Occipital lobe (tissue), 2 donors: Measurements from ENCODE around the gene CERS6. TPM values are rescaled to one million over a fixed set of nuclear protein-coding genes. Genes with fewer than 3 reads are reported as not detected.
"Not testable (repeated sequence)": the region's sequence is repeated elsewhere in the genome, so short reads cannot be mapped to it uniquely, and the experiment has no call there.

Source experiments
- DNase-seq: peaks from one replicate; lab custom pipeline; 2025; lab: John Stamatoyannopoulos, UW
- total RNA-seq: library from RNA; depleted of rRNA; stranded (reverse); fragments of >200 nt; gene quantifications from one replicate; pipeline ENCODE4 v1.2.3, GENCODE V29; 2014

CERS6 gene
- total RNA-seq, 1 donor from 2014 or later, result 146 TPM

DNA sequence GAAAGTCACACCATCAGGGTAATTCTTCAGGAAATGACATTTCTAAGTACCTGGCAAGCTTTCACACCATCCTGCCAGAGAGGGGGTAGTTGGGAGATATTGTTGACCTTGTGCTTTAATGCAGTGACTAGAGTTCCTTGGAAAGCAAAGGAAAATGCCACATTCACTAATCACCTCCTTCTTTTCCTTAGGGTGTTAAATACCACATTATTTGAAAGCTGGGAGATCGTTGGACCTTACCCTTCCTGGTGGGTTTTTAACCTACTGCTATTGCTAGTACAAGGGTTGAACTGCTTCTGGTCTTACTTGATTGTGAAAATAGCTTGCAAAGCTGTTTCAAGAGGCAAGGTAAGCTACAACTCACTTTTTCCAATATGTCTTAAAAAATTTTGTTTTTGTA, 309.3 kb downstream of the CERS6 start:
- no peak for DNase-seq

DNA sequence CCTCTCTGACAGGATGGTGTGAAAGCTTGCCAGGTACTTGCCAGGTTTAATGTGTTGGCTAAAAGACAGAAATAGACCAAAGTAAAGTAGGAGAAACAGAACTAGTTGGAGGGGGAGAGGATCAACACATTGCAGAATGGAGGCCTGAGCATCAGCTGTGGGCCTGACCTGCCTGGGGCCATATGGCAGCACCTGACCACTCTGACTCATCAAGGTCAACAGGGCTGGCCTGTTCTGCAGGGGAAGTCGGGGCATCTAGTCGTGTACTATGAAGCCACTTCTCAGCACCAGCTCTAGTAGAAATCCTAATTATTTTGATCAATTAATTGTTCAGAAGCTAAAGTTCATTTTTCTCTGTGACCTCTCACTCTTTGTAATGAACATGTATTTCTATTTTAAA, 310.5 kb downstream of the CERS6 start:
- DNase-seq, result no peak

DNA sequence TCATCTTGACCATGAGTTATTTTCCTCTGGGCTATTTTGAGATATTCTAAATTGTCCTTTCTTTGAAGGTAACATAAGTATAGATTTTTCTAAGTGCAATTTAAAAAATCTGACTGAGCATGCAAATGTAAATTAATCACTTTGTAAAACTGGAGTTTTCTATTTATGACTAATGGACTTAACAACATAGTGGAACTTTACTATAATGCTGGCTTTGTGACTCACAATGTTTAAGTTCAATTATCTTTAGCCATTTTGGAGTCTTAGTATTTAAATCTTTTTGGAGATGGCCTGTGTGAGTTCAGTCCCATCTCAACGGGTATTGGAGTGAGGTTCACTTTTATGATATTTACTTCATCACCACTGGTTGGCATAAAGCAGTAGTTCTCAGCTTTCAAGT, 311.2 kb downstream of the CERS6 start:
- DNase-seq, result no peak

DNA sequence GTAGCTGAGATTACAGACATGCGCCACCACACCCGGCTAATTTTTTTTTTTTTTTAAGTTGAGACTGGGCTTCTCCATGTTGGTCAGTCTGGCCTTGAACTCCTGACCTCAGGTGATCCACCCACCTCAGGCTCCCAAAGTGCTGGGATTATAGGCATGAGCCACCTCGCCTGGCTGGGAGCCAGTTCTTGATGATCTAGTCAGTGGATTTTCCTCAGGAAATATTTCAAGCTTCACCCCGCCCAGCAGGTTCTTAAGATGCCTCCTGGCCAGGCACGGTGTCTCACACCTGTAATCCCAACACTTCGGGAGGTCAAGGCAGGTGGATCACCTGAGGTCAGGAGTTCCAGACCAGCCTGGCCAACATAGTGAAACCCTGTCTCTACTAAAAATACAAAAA, 312.3 kb downstream of the CERS6 start:
- DNase-seq, result not testable (repeated sequence)

DNA sequence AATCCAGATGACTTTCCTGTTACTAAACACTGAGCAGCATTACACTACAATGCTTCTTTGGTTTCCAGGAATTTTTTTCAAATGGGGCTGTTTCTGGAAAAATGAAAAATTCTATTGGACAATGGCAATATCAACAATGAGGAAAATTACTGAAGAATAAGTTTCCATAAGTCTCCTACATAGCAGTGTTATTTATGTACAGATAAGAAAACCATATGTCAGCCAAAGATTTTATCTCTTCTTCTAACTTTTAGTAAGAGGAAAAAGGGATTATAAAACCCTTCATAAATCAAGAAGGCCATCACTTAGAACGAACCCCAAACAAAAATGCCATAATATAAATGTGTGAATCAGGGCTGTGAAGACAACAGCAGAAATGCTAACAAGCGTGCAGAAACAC, 314.7 kb downstream of the CERS6 start:
- DNase-seq, result no peak

DNA sequence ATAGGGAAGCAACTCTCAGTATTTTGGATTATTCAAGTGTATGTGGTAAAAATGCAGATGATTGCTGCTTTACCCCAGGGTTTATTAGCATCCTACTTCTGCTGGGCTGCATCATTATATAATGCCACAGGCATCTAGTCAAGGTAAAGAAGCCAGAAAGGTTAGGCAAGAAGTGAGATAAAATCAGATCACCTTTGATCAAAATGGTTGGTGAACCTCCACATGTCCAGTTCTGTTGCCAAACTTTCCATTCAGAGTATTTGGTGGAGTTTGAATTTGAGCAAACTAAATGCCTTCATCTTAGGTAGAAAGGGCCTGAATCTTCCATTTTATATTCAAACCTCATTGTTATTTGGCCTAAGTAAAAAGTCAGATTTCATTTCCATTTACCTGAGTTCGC, 316.6 kb downstream of the CERS6 start:
- no peak for DNase-seq

DNA sequence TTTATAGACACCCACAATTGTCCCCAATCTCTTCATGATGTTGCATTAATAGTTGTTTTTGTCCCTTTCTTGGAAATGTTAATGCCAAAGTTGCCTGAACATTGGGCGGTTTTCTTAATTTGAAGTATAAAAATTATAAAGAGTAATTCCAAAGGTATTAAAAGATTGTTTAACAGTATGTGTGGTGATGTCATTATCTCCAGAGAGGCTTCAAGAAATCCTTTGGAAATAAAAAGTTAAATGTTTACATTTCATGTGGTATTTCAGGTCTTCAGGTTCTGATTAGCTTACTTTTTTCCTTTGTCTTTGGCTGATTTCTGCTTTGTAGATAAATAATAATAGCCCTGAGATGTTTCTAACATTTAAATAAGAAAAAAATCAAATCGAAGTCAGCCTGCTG, 317.1 kb downstream of the CERS6 start:
- DNase-seq, result no peak

DNA sequence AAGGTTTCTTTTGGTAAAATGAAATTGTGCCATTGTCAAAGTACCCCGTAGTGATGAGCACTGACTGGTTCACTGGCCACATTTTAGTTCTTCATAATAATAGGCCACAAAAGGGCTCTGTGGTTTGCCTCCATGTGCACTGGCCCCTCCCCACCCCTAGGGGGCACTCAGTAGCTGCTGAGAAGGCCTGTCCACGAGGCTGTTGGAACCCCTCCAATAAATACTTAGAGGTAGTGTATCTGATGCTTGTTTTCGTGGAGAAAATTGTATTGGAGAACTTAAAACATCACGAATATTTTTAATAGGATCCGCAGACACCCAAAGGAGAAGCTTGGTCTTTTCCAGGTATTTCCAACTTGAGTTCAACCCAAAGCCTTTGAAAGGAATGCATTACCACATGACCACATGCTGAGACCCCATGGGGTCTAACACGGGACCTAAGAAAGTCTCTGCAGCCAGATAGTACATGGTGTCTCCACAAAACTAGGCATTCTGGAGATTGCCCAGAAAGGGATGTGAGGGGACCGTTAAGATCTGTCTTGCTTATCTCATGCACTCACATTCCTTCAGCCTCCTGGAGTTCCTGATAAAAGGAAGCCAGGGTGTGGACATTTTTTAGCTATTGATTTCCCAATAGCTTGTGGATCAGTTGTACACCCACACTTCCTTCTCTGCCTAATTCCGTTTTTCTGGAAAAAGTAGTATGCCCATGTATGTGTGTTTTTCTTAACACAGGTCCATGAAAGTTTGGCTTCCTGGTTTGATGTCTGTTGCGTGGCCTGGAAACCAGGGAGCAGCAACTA, 317.8 kb downstream of the CERS6 start:
- DNase-seq, result no peak

DNA sequence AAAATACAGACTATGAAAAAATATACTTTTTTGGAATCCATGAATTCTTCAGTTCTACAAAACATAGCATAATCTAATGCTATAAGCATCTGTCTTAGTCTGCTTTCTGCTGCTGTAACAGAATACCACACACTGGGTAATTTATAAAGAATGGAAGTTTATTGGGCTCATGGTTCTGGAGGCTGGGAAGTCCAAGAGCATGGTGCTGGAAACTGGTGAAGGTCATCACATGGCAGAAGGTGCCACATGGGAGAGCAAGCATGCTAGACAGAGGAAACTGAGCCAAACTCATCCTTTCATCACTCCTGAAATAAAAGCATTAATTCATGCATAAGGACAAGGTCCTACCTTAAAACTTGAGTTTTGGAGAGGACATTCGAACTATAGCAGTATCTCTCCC, 319.8 kb downstream of the CERS6 start:
- DNase-seq, result no peak

DNA sequence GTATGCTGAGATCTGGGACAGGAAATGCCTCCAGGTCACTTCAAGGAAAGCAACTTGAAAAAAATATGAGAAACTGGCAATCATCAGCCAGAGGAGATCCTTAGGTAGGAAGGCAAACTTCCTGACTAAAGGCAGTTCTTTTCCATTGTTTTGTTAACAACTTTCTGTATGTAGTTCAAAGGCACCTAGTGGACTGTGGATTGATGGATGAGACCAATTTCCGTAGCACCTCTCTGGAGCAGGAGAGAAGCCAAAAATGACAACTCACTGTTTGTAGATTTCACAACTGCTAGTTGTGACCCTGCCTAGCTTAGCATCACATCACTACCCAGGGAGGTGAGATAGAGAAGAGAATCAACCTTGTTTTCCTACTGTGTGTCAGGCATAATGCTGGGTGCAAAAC, 324.6 kb downstream of the CERS6 start:
- DNase-seq, result no peak

DNA sequence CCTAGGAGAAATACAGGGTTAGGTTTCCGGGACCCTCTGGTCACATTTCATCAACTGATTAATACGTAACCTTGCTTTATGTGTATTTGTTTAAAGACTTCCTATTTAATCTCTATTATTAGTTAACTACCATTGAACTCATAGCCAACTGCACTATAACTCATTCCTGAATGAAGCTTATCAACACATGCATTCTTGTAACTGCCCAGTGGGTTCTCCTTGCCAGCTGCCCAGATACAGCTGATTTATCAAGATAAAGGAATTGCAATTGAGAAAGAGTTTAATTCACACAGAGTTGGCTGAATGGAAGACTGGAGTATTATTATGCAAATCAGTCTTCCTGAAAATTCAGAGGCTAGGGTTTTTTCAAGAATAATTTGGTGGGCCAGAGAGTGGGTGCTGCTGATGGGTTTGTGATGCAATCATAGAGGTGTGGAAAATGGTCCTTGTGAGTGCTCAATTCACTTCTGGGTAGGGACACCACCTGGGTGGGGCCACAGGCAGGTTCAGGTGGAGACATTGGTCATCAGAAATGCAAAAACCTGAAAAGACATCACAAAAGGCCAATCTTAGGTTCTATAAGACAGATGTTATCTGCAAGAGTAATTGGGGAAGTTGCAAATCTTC, 325.2 kb downstream of the CERS6 start:
- no peak for DNase-seq

DNA sequence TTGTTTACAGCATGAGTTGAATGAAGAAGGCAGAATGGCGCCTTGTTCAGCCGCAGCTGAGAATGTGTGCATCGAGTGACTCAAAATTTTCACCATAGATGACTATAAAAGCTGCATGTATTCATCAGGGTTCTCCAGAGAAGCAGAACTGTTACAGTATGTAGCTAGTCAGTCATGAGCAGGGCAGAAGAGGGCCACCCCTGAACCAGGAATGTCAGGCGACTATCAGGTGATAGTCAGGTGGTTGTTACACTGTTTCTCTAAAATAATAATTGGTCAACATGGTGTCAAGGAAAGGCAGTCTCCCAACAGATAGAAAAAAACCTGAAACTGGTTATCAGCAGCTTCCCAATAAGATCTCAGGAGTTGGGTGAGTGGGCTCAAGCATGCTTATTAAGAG, 326.2 kb downstream of the CERS6 start:
- DNase-seq, result no peak

DNA sequence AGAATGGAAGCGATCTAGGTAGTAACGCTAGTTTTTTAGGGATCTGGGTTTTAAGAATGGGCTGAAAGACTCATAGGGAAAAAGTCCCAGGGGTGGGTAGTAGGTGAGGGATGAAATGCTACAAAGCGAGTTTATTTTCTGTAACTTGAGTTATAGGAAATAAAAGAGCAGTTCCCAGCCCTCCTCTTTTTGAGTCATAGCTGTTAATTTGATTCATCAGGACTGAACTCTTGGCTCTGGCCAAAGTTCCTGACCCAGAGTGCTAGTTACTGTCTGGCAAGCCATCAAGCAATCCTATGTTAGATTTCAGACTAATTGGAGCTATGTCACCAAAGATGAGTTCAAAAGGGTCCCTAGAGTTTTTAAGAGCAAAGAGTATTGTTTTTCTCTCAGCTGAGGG, 328.9 kb downstream of the CERS6 start:
- no peak for DNase-seq

DNA sequence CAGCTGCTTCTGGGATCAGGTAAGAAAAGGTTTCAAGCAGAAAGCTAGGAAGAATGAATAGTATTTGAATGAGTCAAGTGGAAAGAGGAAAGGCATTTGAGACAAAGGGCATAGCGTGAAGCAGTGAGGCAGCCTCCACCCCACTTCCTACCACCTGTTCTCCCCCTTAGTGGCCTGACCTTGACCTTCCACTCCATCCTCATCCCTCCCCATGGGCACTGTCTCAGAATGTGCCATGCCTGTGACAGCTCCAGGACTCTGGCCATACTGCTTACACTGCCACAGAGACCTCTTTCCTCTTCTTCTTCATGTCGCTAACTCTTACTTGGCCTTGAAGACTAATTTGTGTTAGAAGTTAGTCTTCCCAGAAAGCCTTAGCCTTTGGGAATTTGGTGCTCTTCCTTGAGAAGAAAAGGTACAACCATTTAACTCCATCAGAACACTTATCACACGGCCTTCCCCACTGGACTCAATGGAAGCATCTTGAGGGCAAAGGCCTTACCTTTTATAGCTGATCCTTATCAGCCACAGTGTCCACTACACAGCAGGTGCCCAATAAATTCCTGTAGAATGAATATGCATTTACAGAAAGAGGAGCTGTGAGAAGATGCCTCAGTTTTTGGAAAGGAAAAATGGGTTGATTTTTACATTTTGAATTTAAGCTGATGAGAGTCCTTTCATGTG, 331.2 kb downstream of the CERS6 start:
- no peak for DNase-seq

DNA sequence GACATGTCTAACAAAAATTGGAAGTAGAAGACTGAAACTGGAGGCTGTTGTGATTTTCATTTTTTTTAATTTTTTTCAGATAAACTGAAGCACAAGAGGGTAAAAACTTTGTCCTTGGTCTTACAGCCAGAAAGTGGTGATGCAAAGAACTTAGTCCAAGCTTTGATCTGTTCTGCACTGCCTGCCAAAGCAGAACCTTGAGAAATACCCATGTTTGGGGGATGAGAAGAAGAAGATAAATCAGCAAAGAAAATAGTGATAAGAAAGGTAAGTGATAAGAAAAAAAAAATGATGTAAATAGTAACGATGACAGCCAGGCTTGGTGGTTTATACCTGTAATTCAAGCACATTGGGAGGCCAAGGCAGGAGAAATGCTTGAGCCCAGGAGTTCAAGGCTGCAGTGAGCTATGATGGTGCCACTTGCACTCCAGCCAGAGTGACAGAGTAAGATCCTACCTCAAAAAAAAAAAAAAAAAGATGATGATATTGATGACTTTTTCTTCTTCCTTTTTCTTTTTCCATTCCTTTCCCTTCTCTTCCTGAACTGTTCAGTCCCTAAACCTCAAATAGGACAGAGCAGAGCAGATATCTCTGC, 331.8 kb downstream of the CERS6 start:
- no peak for DNase-seq

DNA sequence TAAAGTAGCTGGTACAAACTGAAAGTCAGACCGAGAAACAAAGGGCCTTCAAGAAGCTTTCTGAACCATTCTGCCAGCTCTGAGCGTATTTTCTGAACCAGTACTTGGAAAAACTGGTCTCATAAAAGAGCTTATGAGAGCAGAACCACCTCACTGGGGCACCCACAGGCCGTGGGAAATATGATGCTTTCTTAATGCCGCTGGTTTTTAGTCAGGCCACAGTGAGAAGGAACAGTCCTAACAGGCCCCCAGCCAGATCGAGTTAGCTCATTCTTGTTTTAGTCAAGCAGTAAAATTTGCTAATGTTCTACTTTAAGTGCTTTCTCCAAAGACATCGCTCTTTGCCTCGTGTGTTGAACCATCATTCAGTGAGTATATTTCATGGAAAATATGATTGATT, 333.7 kb downstream of the CERS6 start:
- DNase-seq, result no peak

DNA sequence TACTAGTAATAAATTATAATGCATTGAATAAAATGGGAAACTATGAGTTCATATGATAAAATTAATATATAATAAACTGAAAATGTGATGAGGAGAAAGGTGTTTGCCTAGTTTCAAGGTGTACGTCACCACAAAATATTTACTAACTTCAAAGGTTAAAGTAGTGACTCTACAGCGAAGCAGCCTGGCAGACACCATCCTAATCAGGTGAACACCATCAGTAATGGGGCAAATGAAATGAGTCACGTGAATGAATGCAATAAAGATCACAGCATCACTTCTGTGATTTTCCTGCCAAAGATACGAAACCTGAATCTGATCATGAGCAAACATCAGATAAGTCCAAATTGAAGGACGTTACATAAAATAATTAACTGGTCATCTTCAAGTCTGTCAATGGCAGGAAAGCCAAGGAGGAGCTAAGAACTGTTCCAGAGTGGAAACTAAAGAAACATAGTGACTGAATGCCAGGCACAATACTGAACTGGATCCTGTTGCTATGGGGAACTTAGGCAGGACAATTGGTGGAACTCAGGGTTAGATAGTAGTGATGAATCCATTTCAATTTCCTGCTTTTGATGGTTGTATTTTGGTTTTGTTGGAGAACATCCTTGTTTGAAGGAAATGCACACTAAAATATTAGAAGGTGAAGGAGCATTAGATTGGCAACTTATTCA, 334.3 kb downstream of the CERS6 start:
- DNase-seq, result no peak

DNA sequence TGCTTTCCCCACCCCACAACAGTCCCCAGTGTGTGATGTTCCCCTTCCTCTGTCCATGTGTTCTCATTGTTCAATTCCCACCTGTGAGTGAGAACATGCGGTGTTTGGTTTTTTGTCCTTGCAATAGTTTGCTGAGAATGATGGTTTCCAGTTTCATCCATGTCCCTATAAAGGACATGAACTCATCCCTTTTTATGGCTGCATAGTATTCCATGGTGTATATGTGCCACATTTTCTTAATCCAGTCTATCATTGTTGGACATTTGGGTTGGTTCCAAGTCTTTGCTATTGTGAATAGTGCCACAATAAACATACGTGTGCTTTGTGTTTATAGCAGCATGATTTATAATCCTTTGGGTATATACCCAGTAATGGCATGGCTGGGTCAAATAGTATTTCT, 335.1 kb downstream of the CERS6 start:
- not testable (repeated sequence) for DNase-seq

DNA sequence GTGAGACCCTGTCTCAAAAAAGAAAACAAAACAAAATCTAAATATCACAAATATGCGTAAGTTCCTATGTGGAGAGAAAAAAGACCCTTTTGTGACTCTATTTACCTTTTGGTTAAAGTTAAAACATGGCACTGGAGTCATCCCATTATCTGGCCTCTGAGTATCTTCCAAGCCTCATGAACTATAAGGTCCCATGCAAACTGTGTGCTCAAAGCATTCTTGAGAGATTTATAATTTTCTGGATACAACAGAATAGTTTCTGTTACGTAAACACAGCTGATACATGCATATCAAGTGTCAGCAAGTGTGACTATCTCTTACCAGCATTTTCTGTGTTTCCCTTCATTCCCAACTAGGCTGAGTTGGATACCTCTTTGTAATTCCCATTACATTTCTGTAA, 337.5 kb downstream of the CERS6 start:
- no peak for DNase-seq

DNA sequence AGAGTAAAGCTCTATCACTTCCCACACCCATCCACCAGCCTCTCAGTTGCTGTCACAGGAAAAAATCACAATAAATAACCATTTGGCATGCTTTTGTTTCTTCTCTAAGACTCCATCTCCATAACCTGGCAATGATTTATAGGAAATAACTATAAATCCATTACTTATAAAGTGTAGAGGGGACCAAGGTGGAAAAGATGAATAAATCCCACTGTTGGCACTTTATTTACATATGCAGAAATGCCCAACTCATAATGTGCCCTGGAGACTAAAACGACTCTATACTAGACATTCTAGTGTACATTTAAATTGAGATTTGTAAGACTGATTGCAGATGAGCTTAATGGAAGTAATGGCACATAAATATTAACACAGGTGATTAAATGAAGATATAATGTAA, 338.9 kb downstream of the CERS6 start:
- DNase-seq, result no peak

DNA sequence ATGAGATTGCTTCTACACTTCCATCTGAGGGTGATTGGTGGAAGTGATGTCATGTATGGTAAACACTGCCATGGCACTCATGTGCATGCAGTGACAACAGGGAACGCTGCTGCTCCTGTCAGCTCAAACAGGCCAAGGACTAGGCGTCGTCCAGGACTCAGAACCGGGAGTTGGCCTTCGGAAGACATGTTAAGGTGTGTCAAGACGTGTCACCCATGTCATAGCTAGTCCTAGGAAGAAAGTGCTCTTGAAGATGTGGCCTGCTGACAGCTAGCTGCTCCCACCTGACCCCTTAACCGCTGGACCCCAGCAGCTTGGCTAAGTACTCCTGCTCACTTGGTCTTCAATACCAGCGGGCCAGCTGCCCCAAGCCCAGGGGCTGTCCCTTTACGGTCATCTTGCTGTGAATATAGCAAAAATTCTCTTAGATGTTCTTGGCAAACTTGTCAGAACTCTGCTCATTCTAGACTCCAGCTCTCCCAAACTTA, 340.1 kb downstream of the CERS6 start:
- no peak for DNase-seq
